ENCODE data around the gene RRP8. TPM values are rescaled to one million over a fixed set of nuclear protein-coding genes. Genes with fewer than 3 reads are reported as not detected.

Gene RRP8
- total RNA-seq: 29.4 and 29.5 TPM in 2 replicates
- 24.6 TPM for total RNA-seq (2013)
- 6.8 and 8.6 TPM in 2 replicates for polyA plus RNA-seq
- polyA minus RNA-seq: 12.8 and 15.7 TPM in 2 replicates

- peak within 1 kb of the TSS; percentile 98 for H2AFZ ChIP-seq (ENCODE audit: insufficient read depth, low read depth, low read length, poor library complexity, severe bottlenecking)
- H3K36me3 ChIP-seq (replicated peaks in 1 of 2; ENCODE audit: control extremely low read depth in 1 of 2, control insufficient read depth in 1 of 2, extremely low read depth in 1 of 2, insufficient read depth in 2 of 2, low read length in 1 of 2): peaks cover under 1 to 43% of the 10 kb centered on the region in 2 experiments
- peak within 1 kb of the TSS; percentile 77 to 96 (median 93) for H3K4me3 ChIP-seq (ENCODE audit: control extremely low read depth in 1 of 5, extremely low read depth in 1 of 5, insufficient read depth in 1 of 5, low read depth in 2 of 5, low read length in 4 of 5)
- POLR2A ChIA-PET: interaction anchor here (0.6 to 4.6 kb wide), 9 partner anchors 9 to 910 kb away, joined by 3 to 38 read pairs (median 4); partner anchors contain the start of genes MRPL17, TAF10 and TPP1
- TF ChIP-seq CTCF (IDR thresholded peaks at IDR 0.05) (peak; percentile 8), EZH2 (IDR thresholded peaks at IDR 0.05; ENCODE audit: borderline replicate concordance, insufficient read depth, low read depth, low read length, poor library complexity, severe bottlenecking) (no peak)
- peak within 1 kb of the TSS; percentile 70 to 89 for H3K27ac ChIP-seq (ENCODE audit: low read length in 2 of 2)
- peak within 1 kb of the TSS; percentile 94 for H3K9ac ChIP-seq (ENCODE audit: low read length)
- peaks cover 42% of the 10 kb centered on the region for H4K20me1 ChIP-seq (ENCODE audit: control insufficient read depth, insufficient read depth, low read length, poor library complexity, severe bottlenecking)
- Mint-ChIP-seq H3K4me1 (peaks cover 42% of the 10 kb centered on the region), H3K4me3 (no peak within 1 kb of the TSS), H3K27me3 (no peaks in the 10 kb centered on the region), H3K9me3 (ENCODE audit: insufficient read depth) (no peaks in the 10 kb centered on the region), H3K27ac (no peak within 1 kb of the TSS)
- no peaks in the 10 kb centered on the region for H3K27me3 ChIP-seq (replicated peaks in 1 of 4; ENCODE audit: control extremely low read depth in 1 of 4, control insufficient read depth in 3 of 4, insufficient read depth in 4 of 4, low read length in 3 of 4)
- peak; percentile 92 for ATAC-seq (ENCODE audit: low read depth)
- DNase-seq: peak; percentile 91
- peaks cover 51 to 56% of the 10 kb centered on the region in 2 donors for H3K4me1 ChIP-seq (ENCODE audit: control insufficient read depth in 2 of 2, insufficient read depth in 2 of 2, low read length in 2 of 2)
- H3K4me2 ChIP-seq (replicated peaks; ENCODE audit: low read depth, low read length, poor library complexity, severe bottlenecking): peak within 1 kb of the TSS; percentile 94
- peaks cover 89% of the 10 kb centered on the region for H3K79me2 ChIP-seq (ENCODE audit: control insufficient read depth, insufficient read depth, low read length)
- WGBS (ENCODE audit: insufficient coverage): under 1% methylated on average over 72 of the region's 72 CpGs
- intact Hi-C loops (cut with micrococcal nuclease): loop anchor here (1.0 to 5.0 kb wide), 10 partner anchors 9 to 371 kb away; partner anchors contain the start of genes ARFIP2, FHIP1B, MRPL17 and SMPD1
- CTCF ChIA-PET: interaction anchor here (0.9 to 7.0 kb wide), 14 partner anchors 9 to 152 kb away, joined by 3 to 52 read pairs (median 5); partner anchors contain the start of genes MRPL17, TAF10 and TPP1
- no peaks in the 10 kb centered on the region for H3K9me3 ChIP-seq (ENCODE audit: control extremely low read depth in 1 of 3, control insufficient read depth in 2 of 3, insufficient read depth in 1 of 3, low read length in 2 of 3)
Observed at GRCh38 chr11:6603287-6604080, at the start of gene RRP8, which contains the start of gene ILK. RRP8 (minus strand) TSS chr11:6603616; CDS start chr11:6603502, 114 bp downstream. ILK (plus strand) TSS chr11:6603774; CDS start chr11:6604272, 498 bp downstream.

Measured in B cell (primary cell).